ENCODE data around the gene PPP1R3F.

- TF ChIP-seq POLR2A (IDR thresholded peaks at IDR 0.05) (no peak), CTCF (IDR thresholded peaks at IDR 0.05) (no peak)
Measured at GRCh38 chrX:49254639-49255038, 15.0 kb upstream of the PPP1R3F start.

Data from suprapubic skin (tissue), 3 donors.